ENCODE measurements around the gene FAM114A1.

Gene FAM114A1

GRCh38 chr4:38967260-38968095, 99.9 kb downstream of the FAM114A1 start:
- peak; percentile 89 for DNase-seq (ENCODE audit: low read depth)

- no peak for DNase-seq (ENCODE audit: low read depth)
Observed at GRCh38 chr4:38968668-38969067, 101.1 kb downstream of the FAM114A1 start.

- DNase-seq (ENCODE audit: low read depth): no peak
Observed at GRCh38 chr4:38976308-38976707, 108.7 kb downstream of the FAM114A1 start.

- no peak for DNase-seq (ENCODE audit: low read depth)
Observed at GRCh38 chr4:38979081-38979480, 111.5 kb downstream of the FAM114A1 start.

- no peak for DNase-seq (ENCODE audit: low read depth)
Observed at GRCh38 chr4:38979511-38980230, 112.1 kb downstream of the FAM114A1 start.

- peak; percentile 65 for DNase-seq (ENCODE audit: low read depth)
Observed at GRCh38 chr4:38980903-38981676, 113.5 kb downstream of the FAM114A1 start.

- DNase-seq (ENCODE audit: low read depth): no peak
Observed at GRCh38 chr4:38982361-38983095, 114.9 kb downstream of the FAM114A1 start.

- no peak for DNase-seq (ENCODE audit: low read depth)
Observed at GRCh38 chr4:38983291-38983690, 115.7 kb downstream of the FAM114A1 start.

GRCh38 chr4:38983787-38984598, 116.4 kb downstream of the FAM114A1 start:
- DNase-seq (ENCODE audit: low read depth): no peak

GRCh38 chr4:38985410-38986100, 117.9 kb downstream of the FAM114A1 start:
- no peak for DNase-seq (ENCODE audit: low read depth)

- DNase-seq (ENCODE audit: low read depth): no peak
Observed at GRCh38 chr4:38987491-38987890, 119.9 kb downstream of the FAM114A1 start.

- DNase-seq (ENCODE audit: low read depth): peak; percentile 41
Observed at GRCh38 chr4:38988353-38988752, 120.7 kb downstream of the FAM114A1 start.

GRCh38 chr4:38989487-38989886, 121.9 kb downstream of the FAM114A1 start:
- DNase-seq (ENCODE audit: low read depth): peak; percentile 68

- no peak for DNase-seq (ENCODE audit: low read depth)
Observed at GRCh38 chr4:38990241-38990640, 122.6 kb downstream of the FAM114A1 start.

GRCh38 chr4:38993683-38994082, 126.1 kb downstream of the FAM114A1 start:
- peak; percentile 39 for DNase-seq (ENCODE audit: low read depth)

- no peak for DNase-seq (ENCODE audit: low read depth)
Observed at GRCh38 chr4:38994135-38994534, 126.5 kb downstream of the FAM114A1 start.
